NCI-H2196 (cell line): ENCODE data around the gene HDHD2.
"Not testable (repeated sequence)": the region's sequence is repeated elsewhere in the genome, so short reads cannot be mapped to it uniquely, and the experiment has no call there.

Experiments used
- DNase-seq: peaks from one replicate; lab custom pipeline; 2025; ENCODE audit not compliant: unreplicated experiment; lab: John Stamatoyannopoulos, UW

Gene HDHD2

GRCh38 chr18:47150029-47150823 lies at the start of gene HDHD2:
Gene HDHD2, minus strand, starts transcription at chr18:47150500. Its CDS starts 14,061 bp downstream, at chr18:47136439.
- DNase-seq = peak; percentile 70

- not testable (repeated sequence) for DNase-seq
Measured at GRCh38 chr18:47195961-47196360, 45.7 kb upstream of the HDHD2 start.

GRCh38 chr18:47191961-47192360 lies 41.7 kb upstream of the HDHD2 start:
- no peak for DNase-seq

GRCh38 chr18:47187721-47188120 lies 37.4 kb upstream of the HDHD2 start:
- no peak for DNase-seq

GRCh38 chr18:47184419-47185050 lies 34.2 kb upstream of the HDHD2 start:
- no peak for DNase-seq

- DNase-seq = not testable (repeated sequence)
Measured at GRCh38 chr18:47182156-47182555, 31.9 kb upstream of the HDHD2 start.

- no peak for DNase-seq
Measured at GRCh38 chr18:47180765-47181164, 30.5 kb upstream of the HDHD2 start.

GRCh38 chr18:47179520-47179919 lies 29.2 kb upstream of the HDHD2 start:
- DNase-seq = no peak

GRCh38 chr18:47175898-47176575 lies 25.7 kb upstream of the HDHD2 start, which contains the start of gene IER3IP1:
Gene IER3IP1, minus strand, starts transcription at chr18:47176364. Its CDS starts 87 bp downstream, at chr18:47176277.
- DNase-seq = peak; percentile 90

- DNase-seq = no peak
Measured at GRCh38 chr18:47175283-47175897, 25.1 kb upstream of the HDHD2 start.

- DNase-seq = no peak
Measured at GRCh38 chr18:47174545-47175116, 24.3 kb upstream of the HDHD2 start.

GRCh38 chr18:47172476-47172875 lies 22.2 kb upstream of the HDHD2 start:
- no peak for DNase-seq

GRCh38 chr18:47168913-47169312 lies 18.6 kb upstream of the HDHD2 start:
- no peak for DNase-seq

GRCh38 chr18:47168509-47168908 lies 18.2 kb upstream of the HDHD2 start:
- DNase-seq = no peak

- no peak for DNase-seq
Measured at GRCh38 chr18:47166294-47166693, 16.0 kb upstream of the HDHD2 start.

GRCh38 chr18:47163241-47163640 lies 12.9 kb upstream of the HDHD2 start:
- no peak for DNase-seq

- DNase-seq = no peak
Measured at GRCh38 chr18:47160256-47160655, 10.0 kb upstream of the HDHD2 start.

- not testable (repeated sequence) for DNase-seq
Measured at GRCh38 chr18:47158404-47158803, 8.1 kb upstream of the HDHD2 start.

GRCh38 chr18:47151439-47151838 lies 1.1 kb upstream of the HDHD2 start:
- peak; percentile 12 for DNase-seq

GRCh38 chr18:47150824-47151366 lies 595 bp upstream of the HDHD2 start:
- peak; percentile 38 for DNase-seq
